HepG2 (cell line): Measurements from ENCODE around the gene RPEL1. TPM values are rescaled to one million over a fixed set of nuclear protein-coding genes. Genes with fewer than 3 reads are reported as not detected.
A peak's percentile ranks its signal among the peaks of the same experiment; 100 is the strongest.

Source experiments
- ATF4 ChIP-seq, 2 experiments: fragments of 450-650 bp in 1 of 2; sonication (generic) in 1 of 2; formaldehyde crosslinking; IDR thresholded peaks; 2 replicates each; pipeline versions ENCODE4 v1.5.0 to v1.8.0; 2020 to 2022; ENCODE audit warnings: mild to moderate bottlenecking in 1 of 2, missing genetic modification reagents in 1 of 2
- FOSL2 ChIP-seq: sonication (generic); formaldehyde crosslinking; IDR thresholded peaks from 2 replicates; pipeline ENCODE4 v1.4.0; 2020; ENCODE audit warnings: missing genetic modification reagents
- FOXM1 ChIP-seq: sonication (generic); formaldehyde crosslinking; IDR thresholded peaks from 2 replicates; pipeline ENCODE4 v1.5.0; 2020; ENCODE audit warnings: missing genetic modification reagents
- HNF4G ChIP-seq, 2 experiments: sonication (generic) in 1 of 2; formaldehyde crosslinking in 1 of 2; IDR thresholded peaks; 2 replicates each; pipeline versions ENCODE4 v1.4.0 to v1.6.1; 2011 to 2020; ENCODE audit warnings: borderline replicate concordance in 2 of 2, low read depth in 2 of 2, mild to moderate bottlenecking in 2 of 2, low read length in 1 of 2, missing genetic modification reagents in 1 of 2, moderate library complexity in 1 of 2
- HNRNPUL1 ChIP-seq: fragments of 200-400 bp; formaldehyde crosslinking; IDR thresholded peaks from 2 replicates; pipeline ENCODE4 v1.6.1; 2017; ENCODE audit warnings: low read depth, mild to moderate bottlenecking, low read length, moderate library complexity
- IKZF5 ChIP-seq: IDR thresholded peaks from 2 replicates; pipeline ENCODE4 v1.6.1; 2018; ENCODE audit warnings: missing genetic modification reagents, mild to moderate bottlenecking, missing compliant biosample characterization
- MEIS1 ChIP-seq: sonication (generic); formaldehyde crosslinking; IDR thresholded peaks from 2 replicates; pipeline ENCODE4 v1.9.0; 2021; ENCODE audit warnings: mild to moderate bottlenecking, missing genetic modification reagents, moderate library complexity, borderline replicate concordance
- PBX2 ChIP-seq: IDR thresholded peaks from 2 replicates; pipeline ENCODE4 v1.6.1; 2016; ENCODE audit warnings: control low read depth
- SIX4 ChIP-seq: sonication (generic); formaldehyde crosslinking; IDR thresholded peaks from 2 replicates; pipeline ENCODE4 v1.4.0; 2020; ENCODE audit warnings: missing genetic modification reagents
- SNAI1 ChIP-seq: sonication (generic); formaldehyde crosslinking; IDR thresholded peaks from 2 replicates; pipeline ENCODE4 v1.5.0; 2020; ENCODE audit warnings: mild to moderate bottlenecking, missing genetic modification reagents, borderline replicate concordance
- SP2 ChIP-seq: sonication (generic); formaldehyde crosslinking; IDR thresholded peaks from 2 replicates; pipeline ENCODE4 v1.5.1; 2020; ENCODE audit warnings: mild to moderate bottlenecking, missing genetic modification reagents
- THAP11 ChIP-seq: IDR thresholded peaks from 2 replicates; pipeline ENCODE4 v1.6.1; 2016; ENCODE audit warnings: missing biosample characterization, missing genetic modification reagents
- ZFP91 ChIP-seq: sonication (generic); formaldehyde crosslinking; IDR thresholded peaks from 2 replicates; pipeline ENCODE4 v1.9.0; 2022; ENCODE audit warnings: missing genetic modification reagents, mild to moderate bottlenecking, borderline replicate concordance
- ZMYM2 ChIP-seq: sonication (generic); formaldehyde crosslinking; IDR thresholded peaks from 2 replicates; pipeline ENCODE4 v1.8.0; 2022; ENCODE audit warnings: mild to moderate bottlenecking, missing genetic modification reagents
- ZNF367 ChIP-seq: sonication (generic); formaldehyde crosslinking; IDR thresholded peaks from 2 replicates; pipeline ENCODE4 v1.4.0; 2020; ENCODE audit warnings: missing genetic modification reagents, borderline replicate concordance
- ZNF549 ChIP-seq: sonication (generic); formaldehyde crosslinking; IDR thresholded peaks from 2 replicates; pipeline ENCODE4 v1.5.0; 2020; ENCODE audit warnings: missing genetic modification reagents
- ZNF770 ChIP-seq: sonication (generic); formaldehyde crosslinking; IDR thresholded peaks from 2 replicates; pipeline ENCODE4 v1.5.0; 2020; ENCODE audit warnings: mild to moderate bottlenecking, missing genetic modification reagents
- polyA plus RNA-seq, 8 experiments: library from polyadenylated mRNA; depleted of rRNA in 3 of 8; stranded (reverse) in 7 of 8; unstranded in 1 of 8; fragments of >200 nt; fragmentation: Illumina TruSeq in 4 of 8; extraction: Trizol in 4 of 8; gene quantifications; 2 replicates each; pipeline versions ENCODE4 v1.2.1 to v1.2.3, GENCODE V29; 2011 to 2016; ENCODE audit warnings: low read depth in 4 of 8, missing spikeins in 1 of 8, mixed read lengths in 1 of 8; ENCODE audit not compliant: insufficient read depth in 1 of 8
- total RNA-seq, 5 experiments: library from RNA; depleted of rRNA; stranded (reverse); fragments of >200 nt; fragmentation: Illumina TruSeq; extraction: Trizol; gene quantifications; 2 replicates each; pipeline ENCODE4 v1.2.3, GENCODE V29; 2016; ENCODE audit warnings: low read depth in 1 of 5
- TF ChIP-seq, protein P1 (sequence below): sonication (generic); formaldehyde crosslinking; IDR thresholded peaks from 2 replicates; pipeline ENCODE4 v1.5.0; 2020; ENCODE audit warnings: missing genetic modification reagents

Gene RPEL1
- total and polyA plus RNA-seq, 2 of the 13 experiments (the other 11 are each of a cell fraction or from before 2014, with no cell fraction given), result 0.04 to 0.07 TPM

DNA sequence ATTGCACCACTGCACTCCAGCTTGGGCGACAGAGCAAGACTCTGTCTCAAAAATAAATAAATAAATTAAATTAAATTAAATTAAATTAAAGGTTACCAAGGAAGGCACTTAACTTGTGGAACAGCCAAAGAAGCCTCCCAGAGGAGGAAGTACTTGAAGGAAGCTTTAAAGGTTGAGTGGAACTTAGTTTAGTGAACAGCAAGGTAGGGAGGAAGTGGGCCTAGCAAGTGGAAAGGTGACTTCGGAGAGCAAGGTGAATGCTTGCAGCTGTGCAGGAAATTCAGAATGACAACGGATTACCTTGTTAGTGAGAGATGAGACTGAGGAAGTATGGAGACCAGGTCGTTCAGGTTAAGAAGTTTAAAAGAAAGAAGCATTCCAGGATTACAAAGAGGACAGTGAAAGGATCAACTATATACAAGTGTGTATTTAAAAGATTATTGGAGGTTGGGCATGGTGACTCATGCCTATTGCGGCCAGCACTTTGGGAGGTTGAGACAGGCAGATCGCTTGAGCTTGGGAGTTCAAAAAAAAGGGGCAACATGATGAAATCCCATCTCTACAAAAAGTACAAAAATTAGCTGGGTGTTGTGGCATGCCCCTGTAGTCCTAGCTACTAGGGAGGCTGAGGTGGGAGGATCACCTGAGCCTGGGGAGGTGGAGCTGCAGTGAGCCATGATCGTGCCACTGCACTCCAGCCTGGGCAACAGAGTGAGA, 12.8 kb upstream of the RPEL1 start (continued):
- TF ChIP-seq ZNF770 (CRISPR knock-in tag) (peak; percentile 81), ZNF367 (CRISPR knock-in tag) (no peak), SIX4 (CRISPR knock-in tag) (no peak), ZFP91 (CRISPR knock-in tag) (no peak), ZNF549 (CRISPR knock-in tag) (no peak), PBX2 (CRISPR knock-in tag) (no peak), THAP11 (0 out of 2 replicates have a peak, but pooled peaks have one; percentile 10), HNF4G (IDR thresholded peaks at IDR 0.05; ENCODE audit: borderline replicate concordance, low read depth, low read length) (no peak), HNF4G (CRISPR knock-in tag; IDR thresholded peaks at IDR 0.05; ENCODE audit: borderline replicate concordance, low read depth) (no peak), MEIS1 (CRISPR knock-in tag) (no peak), IKZF5 (CRISPR knock-in tag) (no peak), ATF4 (CRISPR knock-in tag; IDR thresholded peaks at IDR 0.05) (peak in 1 of 2 experiments; percentile 88; a peak in 2 of 4 replicates), FOXM1 (CRISPR knock-in tag) (no peak), FOSL2 (peak; percentile 98), ZMYM2 (CRISPR knock-in tag) (no peak), SNAI1 (no peak), SP2 (CRISPR knock-in tag) (no peak), HNRNPUL1 (no peak)
- TF ChIP-seq, protein P1, sequence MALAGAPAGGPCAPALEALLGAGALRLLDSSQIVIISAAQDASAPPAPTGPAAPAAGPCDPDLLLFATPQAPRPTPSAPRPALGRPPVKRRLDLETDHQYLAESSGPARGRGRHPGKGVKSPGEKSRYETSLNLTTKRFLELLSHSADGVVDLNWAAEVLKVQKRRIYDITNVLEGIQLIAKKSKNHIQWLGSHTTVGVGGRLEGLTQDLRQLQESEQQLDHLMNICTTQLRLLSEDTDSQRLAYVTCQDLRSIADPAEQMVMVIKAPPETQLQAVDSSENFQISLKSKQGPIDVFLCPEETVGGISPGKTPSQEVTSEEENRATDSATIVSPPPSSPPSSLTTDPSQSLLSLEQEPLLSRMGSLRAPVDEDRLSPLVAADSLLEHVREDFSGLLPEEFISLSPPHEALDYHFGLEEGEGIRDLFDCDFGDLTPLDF (CRISPR knock-in tag), result no peak
